ENCODE measurements around the gene CCDC192.

DNA sequence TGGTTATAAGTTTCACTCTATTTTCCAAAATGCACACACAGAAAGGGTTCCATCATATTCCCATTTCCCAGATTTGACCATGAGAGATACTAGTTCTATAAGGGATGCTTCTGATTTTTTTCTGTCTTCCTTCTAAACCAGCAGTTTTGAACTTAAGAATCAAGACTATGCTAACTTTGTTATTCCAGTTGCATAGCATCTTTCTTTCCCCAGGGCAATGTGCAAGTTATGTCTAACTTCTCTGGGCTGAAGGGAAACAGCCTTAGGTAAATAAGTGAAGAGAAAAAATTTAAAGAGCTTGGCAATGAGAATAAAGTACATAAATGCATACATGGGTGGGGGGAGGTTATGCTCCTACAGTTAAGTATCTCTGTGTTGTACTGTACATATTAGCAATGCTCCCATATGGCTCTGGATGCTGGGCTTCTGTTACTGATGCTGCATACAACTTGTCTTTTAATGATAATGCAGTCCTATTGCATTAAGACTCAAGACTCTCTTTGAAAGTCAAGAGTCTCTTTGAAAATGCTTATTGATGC, 254.6 kb downstream of the CCDC192 start:
- TF ChIP-seq POLR2A (IDR thresholded peaks at IDR 0.05): no peak
- TF ChIP-seq, protein P1, sequence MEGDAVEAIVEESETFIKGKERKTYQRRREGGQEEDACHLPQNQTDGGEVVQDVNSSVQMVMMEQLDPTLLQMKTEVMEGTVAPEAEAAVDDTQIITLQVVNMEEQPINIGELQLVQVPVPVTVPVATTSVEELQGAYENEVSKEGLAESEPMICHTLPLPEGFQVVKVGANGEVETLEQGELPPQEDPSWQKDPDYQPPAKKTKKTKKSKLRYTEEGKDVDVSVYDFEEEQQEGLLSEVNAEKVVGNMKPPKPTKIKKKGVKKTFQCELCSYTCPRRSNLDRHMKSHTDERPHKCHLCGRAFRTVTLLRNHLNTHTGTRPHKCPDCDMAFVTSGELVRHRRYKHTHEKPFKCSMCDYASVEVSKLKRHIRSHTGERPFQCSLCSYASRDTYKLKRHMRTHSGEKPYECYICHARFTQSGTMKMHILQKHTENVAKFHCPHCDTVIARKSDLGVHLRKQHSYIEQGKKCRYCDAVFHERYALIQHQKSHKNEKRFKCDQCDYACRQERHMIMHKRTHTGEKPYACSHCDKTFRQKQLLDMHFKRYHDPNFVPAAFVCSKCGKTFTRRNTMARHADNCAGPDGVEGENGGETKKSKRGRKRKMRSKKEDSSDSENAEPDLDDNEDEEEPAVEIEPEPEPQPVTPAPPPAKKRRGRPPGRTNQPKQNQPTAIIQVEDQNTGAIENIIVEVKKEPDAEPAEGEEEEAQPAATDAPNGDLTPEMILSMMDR (IDR thresholded peaks at IDR 0.05): no peak
- no peak for TF ChIP-seq EP300 (IDR thresholded peaks at IDR 0.05)
- no peak for TF ChIP-seq POLR2AphosphoS5 (IDR thresholded peaks at IDR 0.05)
